ENCODE measurements around the gene SMAD6.

- TF ChIP-seq, protein P1, sequence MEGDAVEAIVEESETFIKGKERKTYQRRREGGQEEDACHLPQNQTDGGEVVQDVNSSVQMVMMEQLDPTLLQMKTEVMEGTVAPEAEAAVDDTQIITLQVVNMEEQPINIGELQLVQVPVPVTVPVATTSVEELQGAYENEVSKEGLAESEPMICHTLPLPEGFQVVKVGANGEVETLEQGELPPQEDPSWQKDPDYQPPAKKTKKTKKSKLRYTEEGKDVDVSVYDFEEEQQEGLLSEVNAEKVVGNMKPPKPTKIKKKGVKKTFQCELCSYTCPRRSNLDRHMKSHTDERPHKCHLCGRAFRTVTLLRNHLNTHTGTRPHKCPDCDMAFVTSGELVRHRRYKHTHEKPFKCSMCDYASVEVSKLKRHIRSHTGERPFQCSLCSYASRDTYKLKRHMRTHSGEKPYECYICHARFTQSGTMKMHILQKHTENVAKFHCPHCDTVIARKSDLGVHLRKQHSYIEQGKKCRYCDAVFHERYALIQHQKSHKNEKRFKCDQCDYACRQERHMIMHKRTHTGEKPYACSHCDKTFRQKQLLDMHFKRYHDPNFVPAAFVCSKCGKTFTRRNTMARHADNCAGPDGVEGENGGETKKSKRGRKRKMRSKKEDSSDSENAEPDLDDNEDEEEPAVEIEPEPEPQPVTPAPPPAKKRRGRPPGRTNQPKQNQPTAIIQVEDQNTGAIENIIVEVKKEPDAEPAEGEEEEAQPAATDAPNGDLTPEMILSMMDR (IDR thresholded peaks at IDR 0.05; ENCODE audit: low read depth, low read length, poor library complexity, severe bottlenecking) = no peak
- no peak for TF ChIP-seq EZH2phosphoT487 (IDR thresholded peaks at IDR 0.05; ENCODE audit: borderline replicate concordance, low read length)
Observed at GRCh38 chr15:66675446-66675845, 26.6 kb upstream of the SMAD6 start.

All from DOHH2 (cell line).